CD4-positive, alpha-beta T cell treated with Interleukin-15 for 4 hours (primary cell): ENCODE measurements around the gene TTC31.

Experiments
- DNase-seq: peaks from one replicate; pipeline ENCODE4 v3.0.0-alpha.2; 2020; ENCODE audit warnings: low spot score

Gene TTC31

DNA sequence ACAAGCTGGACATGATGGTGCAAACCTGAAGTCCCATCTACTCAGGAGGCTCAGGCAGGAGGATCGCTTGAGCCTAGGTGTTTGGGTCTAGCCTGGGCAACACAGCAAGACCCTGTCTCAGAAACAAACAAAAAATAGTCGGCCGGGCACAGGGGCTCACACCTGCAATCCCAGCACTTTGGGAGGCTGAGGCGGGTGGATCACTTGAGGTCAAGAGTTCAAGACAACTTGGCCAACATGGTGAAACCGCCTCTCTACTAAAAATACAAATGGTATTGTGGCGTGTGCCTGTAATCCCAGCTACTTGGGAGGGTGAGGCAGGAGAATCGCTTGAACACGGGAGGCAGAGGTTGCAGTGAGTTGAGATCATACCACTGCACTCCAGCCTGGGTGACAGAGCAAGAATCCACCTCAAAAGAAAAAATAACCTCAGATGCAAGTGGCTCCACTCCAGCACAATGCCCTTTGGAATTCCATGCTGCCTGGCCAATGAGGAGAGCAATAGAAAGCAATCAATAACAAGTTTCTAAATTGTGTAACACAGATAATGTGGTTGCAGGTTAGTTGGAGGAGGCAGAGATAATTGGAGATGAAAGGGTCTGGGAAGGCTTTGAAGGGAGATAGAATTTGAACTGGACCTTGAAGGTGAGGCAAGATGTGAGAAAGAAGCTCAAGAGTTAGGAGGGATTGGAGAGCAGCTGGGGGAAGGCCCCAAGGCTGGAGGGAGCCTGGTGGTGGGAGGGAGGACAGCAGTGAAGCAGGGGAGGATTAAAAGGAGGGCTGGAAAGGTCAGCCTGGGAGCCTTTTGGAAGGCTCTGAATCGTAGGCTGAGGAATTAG is 6.0 kb downstream of the TTC31 start:
- no peak for DNase-seq

GRCh38 chr2:74489906-74490305 is 7.0 kb downstream of the TTC31 start:
- no peak for DNase-seq

DNA sequence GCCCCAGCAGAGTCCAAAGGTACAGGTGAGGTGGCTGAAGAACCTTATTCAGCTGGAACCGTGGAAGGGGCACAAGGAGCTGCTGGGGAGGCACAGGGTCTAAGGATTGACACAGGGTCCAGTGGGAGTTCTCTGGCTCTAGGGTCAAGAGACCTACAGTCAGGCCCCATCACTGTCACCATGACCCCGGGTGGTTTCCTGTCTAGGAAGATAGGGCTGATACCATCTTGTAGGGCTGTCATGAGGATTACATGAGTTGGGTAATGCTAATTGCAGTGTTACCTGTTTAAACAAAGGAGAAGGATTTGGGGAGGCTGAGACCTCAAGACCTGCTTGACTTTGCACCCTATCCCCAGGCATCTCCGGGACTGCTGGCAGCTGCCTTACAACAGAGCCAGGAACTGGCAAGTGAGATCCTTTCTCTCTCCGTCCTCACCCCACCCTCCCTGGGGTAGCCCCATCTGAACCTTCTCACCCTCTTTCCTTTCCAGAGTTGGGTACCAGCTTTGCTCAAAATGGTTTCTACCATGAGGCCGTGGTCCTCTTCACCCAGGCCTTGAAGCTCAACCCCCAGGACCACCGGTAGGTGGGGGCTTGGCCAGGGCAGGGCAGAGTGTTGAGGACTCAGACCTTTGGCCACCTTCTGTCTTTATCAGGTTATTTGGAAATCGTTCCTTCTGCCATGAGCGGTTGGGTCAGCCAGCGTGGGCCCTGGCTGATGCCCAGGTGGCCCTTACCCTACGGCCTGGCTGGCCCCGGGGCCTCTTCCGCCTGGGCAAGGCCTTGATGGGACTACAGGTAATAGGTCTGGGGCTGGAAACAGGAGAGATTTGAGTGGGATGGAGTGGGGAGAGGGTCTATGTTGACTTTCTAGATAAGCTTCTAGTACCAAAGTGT is 9.0 kb downstream of the TTC31 start:
- DNase-seq: no peak

DNA sequence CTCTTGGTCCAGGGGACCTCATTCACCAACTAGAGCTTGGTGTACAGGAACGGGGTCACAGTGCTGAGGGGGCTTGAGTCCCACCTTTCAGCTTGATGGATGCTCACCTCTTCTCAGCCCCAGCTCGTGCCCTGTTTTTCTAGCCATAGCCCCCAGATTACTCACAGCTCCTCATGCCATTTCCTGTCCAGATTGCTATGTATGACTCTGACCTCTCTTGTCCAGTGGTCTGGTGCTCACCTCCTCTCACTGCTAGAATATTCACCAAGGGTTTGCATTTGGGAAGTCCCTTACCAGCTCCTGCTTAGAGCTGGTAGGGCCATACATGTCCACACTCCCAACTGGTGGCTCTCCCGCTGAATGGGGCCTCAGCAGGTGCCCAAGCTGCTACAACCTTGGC is 10.7 kb downstream of the TTC31 start:
- DNase-seq: no peak

GRCh38 chr2:74495440-74495839 is 12.6 kb downstream of the TTC31 start:
- DNase-seq: no peak

- DNase-seq: no peak
Measured at GRCh38 chr2:74496997-74497776, 14.3 kb downstream of the TTC31 start.

- DNase-seq: no peak
Measured at GRCh38 chr2:74497777-74498499, 15.1 kb downstream of the TTC31 start.

DNA sequence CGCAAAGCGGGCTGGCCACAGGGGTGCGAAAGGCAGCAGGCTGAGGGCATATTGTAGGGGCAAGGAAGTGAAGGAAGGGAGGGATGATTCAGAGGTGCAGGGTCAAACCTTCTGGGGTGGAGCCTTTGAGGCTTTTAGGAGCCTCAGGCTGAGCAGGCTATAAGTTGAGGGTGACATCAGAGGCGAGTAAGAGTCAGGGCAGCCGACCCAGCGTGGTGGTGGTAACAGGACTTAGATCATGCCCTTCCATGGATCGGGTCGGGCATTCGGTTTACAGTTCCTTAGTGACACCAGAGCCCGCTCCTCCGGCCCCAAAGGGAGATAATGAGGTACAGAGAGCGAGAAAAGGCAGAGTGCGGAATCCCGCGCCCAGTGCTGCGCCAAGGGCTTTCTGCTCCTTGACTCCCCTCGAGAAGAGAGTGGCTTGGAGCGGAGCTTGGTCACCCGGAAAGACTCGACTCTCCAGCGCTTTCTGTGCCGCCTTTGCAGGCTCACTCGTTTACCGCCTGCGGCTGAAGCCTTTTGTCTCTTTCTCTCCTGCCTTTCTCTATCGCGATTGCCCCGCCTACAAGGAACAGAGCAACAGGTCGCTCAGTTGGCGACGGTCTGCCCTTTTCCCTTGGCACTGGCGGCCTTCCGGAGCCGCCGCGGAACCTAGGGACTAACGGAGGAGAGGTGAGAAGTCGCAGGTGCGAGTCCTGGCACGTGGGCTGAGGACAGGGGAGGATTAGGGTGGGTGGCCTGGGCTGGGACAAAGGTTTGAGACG is 15.8 kb downstream of the TTC31 start:
- peak; percentile 45 for DNase-seq

- no peak for DNase-seq
Measured at GRCh38 chr2:74499267-74499939, 16.5 kb downstream of the TTC31 start, which contains the start of gene LBX2. Gene LBX2 (minus strand): TSS chr2:74499603. CDS start chr2:74499537, 66 bp downstream.

DNA sequence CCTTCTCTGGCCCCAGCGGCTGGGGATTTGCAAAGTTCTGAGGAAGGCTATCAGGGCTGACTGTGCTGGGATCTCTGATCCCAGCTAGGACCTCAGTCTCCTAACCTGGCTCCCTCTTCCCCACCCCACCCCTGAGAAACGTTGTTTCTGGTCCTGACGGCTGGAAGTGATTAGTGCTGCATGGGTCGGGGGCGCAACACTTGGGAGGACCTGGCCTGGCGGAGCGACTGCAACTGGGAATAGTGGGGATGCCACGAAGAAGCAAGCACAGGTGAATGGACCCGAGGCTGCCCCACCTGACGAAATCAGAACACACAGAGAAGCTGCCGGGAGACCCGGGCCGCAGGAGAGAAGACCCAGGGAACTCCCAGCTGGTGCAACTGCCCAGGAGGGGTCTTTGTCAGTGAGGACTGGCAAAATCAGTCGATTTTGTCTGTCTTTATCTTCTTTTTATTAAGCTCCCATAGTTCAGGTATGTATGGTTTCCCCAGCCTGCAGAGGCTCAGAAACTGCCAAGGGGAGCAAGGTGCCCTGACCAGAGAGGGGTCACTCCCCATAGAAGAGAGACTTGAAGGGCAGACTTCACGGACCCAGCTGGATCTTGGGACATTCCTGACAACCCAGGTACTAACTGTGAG is 17.2 kb downstream of the TTC31 start:
- DNase-seq: no peak

GRCh38 chr2:74500578-74500946 is 17.7 kb downstream of the TTC31 start:
- DNase-seq: no peak

DNA sequence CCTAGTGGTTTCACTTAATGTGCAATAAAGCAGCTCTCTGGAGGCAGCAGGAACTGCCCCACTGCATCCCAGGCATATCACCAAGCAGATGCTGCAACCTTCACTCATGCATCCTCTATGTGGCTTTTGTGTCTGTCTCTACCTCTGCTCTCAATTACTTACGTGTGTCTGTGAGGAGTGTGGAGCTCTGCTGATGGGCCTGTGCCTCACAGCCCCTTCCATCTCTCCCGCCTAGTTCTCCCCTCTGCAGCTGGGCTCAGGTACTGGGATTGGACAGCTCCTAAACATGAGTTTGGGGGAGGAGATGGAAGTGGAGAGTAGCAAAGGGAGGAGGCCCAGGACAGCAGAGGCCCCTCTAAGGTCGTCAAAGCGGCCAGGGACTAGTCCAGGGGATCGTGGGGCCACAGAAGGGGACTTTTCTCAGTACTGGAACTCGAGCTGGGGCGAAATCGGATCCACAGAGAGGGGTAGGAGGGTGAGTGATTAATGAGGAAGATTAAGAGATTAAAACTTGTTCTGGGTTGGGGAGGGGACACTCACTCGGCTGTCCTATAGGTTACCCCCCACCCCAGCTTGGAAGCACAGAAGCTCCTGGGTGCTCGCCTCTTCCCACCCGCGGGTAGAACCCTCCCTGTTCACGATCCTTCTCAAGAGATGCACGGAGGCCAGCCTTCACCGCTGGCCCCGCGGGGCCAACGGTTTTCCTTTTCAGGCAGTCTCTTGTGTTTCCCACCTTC is 18.6 kb downstream of the TTC31 start:
- no peak for DNase-seq

DNA sequence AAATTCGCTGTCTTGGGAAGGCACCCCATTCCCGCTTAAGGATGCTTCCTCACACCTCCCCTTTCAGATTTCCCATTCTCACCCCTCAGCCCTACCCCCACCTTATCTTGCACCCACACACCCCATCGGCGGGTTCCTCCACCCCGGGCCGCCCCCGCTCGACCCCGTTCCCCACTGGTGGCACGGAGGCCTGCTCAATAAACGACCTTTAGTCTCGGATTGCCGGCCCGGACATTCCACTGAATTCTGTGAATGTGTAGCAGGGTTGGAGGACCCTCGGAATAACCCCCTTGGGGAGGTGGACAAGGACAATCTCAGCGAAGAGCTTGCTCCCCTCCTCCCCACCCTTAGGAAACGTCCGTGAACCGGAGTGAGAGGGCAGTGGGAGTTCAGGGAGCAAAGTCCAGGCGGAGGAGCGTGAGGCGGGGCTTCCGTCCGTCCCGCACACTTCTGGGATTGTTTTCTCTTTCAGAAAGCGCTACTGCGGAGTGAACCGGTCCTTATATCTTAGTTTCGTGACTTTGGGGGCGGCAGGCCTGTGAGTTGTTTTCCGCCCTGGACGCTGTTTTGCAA is 19.4 kb downstream of the TTC31 start:
- no peak for DNase-seq

DNA sequence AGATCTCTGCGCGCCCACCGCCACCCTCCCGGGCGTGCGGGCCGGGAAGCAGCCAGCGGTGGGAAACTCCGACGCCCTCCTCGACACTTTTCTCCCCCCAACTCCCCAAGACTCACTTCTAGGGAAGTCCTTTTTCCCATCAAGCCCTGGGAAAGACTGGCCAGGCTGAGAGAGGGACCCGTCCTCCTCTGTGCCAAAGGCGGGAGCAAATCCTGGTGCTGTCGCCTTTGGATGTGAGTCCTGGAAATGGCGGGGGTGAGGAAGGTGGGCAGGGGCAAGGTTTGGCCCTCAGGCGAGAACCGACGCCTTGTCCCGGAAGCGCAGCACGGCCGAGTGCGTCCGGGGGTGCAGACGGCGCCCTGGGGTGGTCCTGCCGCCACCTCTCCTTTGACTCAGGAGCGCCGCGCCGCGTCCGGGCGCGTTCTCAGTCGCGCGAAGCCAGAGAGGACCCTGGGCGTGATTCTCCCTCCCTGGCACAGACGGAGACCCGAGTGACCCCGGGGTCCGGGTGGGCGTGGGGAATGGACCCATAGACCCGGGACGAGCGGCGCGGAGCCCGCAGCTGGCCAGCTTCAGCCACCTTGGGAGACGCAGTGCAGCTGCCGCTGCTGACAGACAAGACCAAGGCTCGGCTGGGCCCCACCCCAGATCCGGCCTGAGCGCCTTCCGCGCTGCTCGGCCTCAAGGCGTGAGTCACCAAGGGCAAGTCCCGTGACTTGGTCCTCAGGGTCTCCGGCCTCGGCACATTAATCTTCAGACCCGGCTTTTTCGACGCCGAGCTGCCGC is 20.0 kb downstream of the TTC31 start:
- DNase-seq: peak; percentile 56

DNA sequence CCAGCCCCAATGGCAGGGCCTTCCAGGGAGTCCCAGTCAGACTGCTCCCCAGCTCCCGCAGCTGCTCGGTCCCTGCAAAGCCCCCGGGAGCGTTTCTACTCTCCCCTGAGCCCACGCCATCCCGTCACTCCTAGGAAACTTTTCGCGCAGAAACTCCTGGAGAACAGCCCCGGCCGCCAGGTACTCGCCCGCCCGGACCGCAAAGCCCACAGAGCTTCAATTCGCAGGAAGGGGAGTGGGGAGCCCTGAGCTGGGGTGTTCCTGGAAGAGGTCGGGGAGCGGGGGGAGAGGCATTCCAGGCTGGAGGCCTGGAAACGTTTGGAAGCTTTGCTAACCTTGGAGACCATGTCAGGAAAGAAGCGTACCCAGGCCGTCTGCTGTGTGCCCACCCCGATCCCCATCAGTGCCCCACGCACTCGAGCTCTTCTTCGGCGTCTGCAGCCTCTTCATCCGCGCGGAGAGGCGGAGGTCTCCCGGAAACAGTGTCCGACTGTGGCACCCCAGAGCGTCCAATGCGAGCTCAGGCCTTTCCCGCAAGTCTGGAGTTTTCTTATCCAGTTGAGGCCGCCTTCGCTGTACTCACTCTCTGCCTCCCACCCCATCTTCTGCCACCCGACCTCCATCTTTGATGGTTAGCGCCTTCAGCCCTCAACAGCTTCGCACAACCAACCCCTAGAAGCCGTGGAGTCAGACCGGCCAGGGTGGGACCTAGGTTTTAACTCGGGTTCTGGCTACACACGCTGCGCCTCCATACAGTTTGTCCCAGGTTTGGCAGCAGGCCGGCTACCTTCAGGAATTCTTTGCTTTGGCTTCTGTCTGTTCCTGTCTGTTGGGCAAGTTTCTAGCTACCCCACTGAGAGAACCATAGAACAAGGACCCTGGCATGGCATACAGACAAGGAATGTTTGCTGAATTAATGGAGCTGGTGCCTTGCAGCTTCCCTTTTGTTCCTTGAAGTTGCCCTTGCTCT is 20.9 kb downstream of the TTC31 start:
- no peak for DNase-seq

DNA sequence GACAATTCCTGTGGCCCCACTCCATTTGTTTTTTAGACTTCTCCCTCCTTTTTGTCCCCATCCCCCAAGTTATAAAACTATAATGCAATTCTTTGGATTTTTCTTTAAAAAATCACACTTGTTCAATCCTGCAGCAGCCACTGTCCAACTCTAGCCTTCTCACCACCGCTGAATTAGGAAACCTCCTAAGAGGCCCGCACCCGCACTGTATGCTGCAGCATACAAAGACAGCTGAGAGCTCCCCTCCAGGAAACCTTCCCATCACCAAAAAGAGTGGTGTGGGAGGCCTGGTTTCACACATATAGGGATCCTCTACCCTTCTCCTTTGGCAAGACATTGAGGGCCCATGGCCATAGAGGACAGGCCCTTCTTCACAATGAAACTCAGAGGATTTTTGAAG is 21.7 kb downstream of the TTC31 start:
- DNase-seq: no peak
